ENCODE results near the gene ADGRG1.

GRCh38 chr16:57601801-57602478, 26.5 kb upstream of the ADGRG1 start:
- no peak for TF ChIP-seq CTCF (conservative IDR thresholded peaks at IDR 0.05)
- no peak for TF ChIP-seq EZH2 (IDR thresholded peaks at IDR 0.05; ENCODE audit: low read depth)
